Measurements from ENCODE around the gene RPL18.
A peak's percentile ranks its signal among the peaks of the same experiment; 100 is the strongest.
"Not testable (repeated sequence)": the region's sequence is repeated elsewhere in the genome, so short reads cannot be mapped to it uniquely, and the experiment has no call there.

The RPL18 gene

GRCh38 chr19:48618916-48619691 is at the start of gene RPL18, which contains the start of gene SPHK2:
Gene RPL18 (minus strand): TSS chr19:48619178. CDS start chr19:48619143, 35 bp downstream.
Gene SPHK2 (plus strand): TSS chr19:48619506. CDS start chr19:48620515, 1,009 bp downstream.
- peak; percentile 92 to 94 for DNase-seq (ENCODE audit: low read depth in 2 of 2)

- DNase-seq (ENCODE audit: low read depth in 2 of 2) = no peak
Measured at GRCh38 chr19:48668761-48669160, 49.8 kb upstream of the RPL18 start.

GRCh38 chr19:48668332-48668731 is 49.4 kb upstream of the RPL18 start:
- DNase-seq (ENCODE audit: low read depth in 2 of 2) = no peak

GRCh38 chr19:48665786-48666185 is 46.8 kb upstream of the RPL18 start:
- DNase-seq (ENCODE audit: low read depth in 2 of 2) = no peak

GRCh38 chr19:48664476-48664875 is 45.5 kb upstream of the RPL18 start:
- no peak for DNase-seq (ENCODE audit: low read depth in 2 of 2)

- DNase-seq (ENCODE audit: low read depth in 2 of 2) = no peak
Measured at GRCh38 chr19:48663667-48664066, 44.7 kb upstream of the RPL18 start.

- DNase-seq (ENCODE audit: low read depth in 2 of 2) = no peak
Measured at GRCh38 chr19:48661711-48662090, 42.7 kb upstream of the RPL18 start.

GRCh38 chr19:48660852-48661710 is 42.1 kb upstream of the RPL18 start:
- peak; percentile 50 to 58 for DNase-seq (ENCODE audit: low read depth in 2 of 2)

GRCh38 chr19:48659768-48660167 is 40.8 kb upstream of the RPL18 start:
- DNase-seq (ENCODE audit: low read depth in 2 of 2) = no peak

- no peak for DNase-seq (ENCODE audit: low read depth in 2 of 2)
Measured at GRCh38 chr19:48658483-48658882, 39.5 kb upstream of the RPL18 start.

- not testable (repeated sequence) for DNase-seq (ENCODE audit: low read depth in 2 of 2)
Measured at GRCh38 chr19:48657828-48658227, 38.9 kb upstream of the RPL18 start.

GRCh38 chr19:48656840-48657474 is 38.0 kb upstream of the RPL18 start:
- DNase-seq (ENCODE audit: low read depth in 2 of 2) = no peak

GRCh38 chr19:48654299-48655059 is 35.5 kb upstream of the RPL18 start:
- no peak for DNase-seq (ENCODE audit: low read depth in 2 of 2)

- DNase-seq (ENCODE audit: low read depth in 2 of 2) = no peak
Measured at GRCh38 chr19:48651683-48652048, 32.7 kb upstream of the RPL18 start.

- no peak for DNase-seq (ENCODE audit: low read depth in 2 of 2)
Measured at GRCh38 chr19:48650974-48651682, 32.1 kb upstream of the RPL18 start.

GRCh38 chr19:48648134-48648533 is 29.2 kb upstream of the RPL18 start:
- DNase-seq (ENCODE audit: low read depth in 2 of 2) = no peak

- DNase-seq (ENCODE audit: low read depth in 2 of 2) = no peak
Measured at GRCh38 chr19:48646722-48647216, 27.8 kb upstream of the RPL18 start.

- DNase-seq (ENCODE audit: low read depth in 2 of 2) = peak; percentile 80 to 84
Measured at GRCh38 chr19:48646001-48646721, 27.2 kb upstream of the RPL18 start, which contains the start of gene CA11. Gene CA11 (minus strand): TSS chr19:48646187. CDS start chr19:48645632, 555 bp downstream.

- no peak for DNase-seq (ENCODE audit: low read depth in 2 of 2)
Measured at GRCh38 chr19:48645620-48646000, 26.6 kb upstream of the RPL18 start.
